Mesendoderm (in vitro differentiated cells): ENCODE measurements around the gene IMMP2L. TPM values are rescaled to one million over a fixed set of nuclear protein-coding genes. Genes with fewer than 3 reads are reported as not detected.
A peak's percentile ranks its signal among the peaks of the same experiment; 100 is the strongest.

Source experiments
- DNase-seq: peaks from one replicate; pipeline ENCODE4 v3.0.0; 2013
- H2AK5ac ChIP-seq: 2 replicates; pipeline ENCODE4 v1.6.1; 2013; ENCODE audit warnings: low read length, inconsistent platforms
- H2BK120ac ChIP-seq: 2 replicates; pipeline ENCODE4 v1.6.1; 2013; ENCODE audit warnings: low read depth, mild to moderate bottlenecking, low read length, moderate library complexity, mixed read lengths
- H2BK15ac ChIP-seq: replicated peaks from 2 replicates; pipeline ENCODE4 v1.6.1; 2013; ENCODE audit warnings: low read depth, mild to moderate bottlenecking, moderate library complexity
- H2BK5ac ChIP-seq: 2 replicates; pipeline ENCODE4 v1.6.1; 2013; ENCODE audit warnings: low read length, inconsistent platforms
- H3K18ac ChIP-seq: 2 replicates; pipeline ENCODE4 v1.6.1; 2013; ENCODE audit warnings: mild to moderate bottlenecking, low read length, mixed read lengths
- H3K23ac ChIP-seq: one replicate; pipeline ENCODE4 v1.6.1; 2013; ENCODE audit warnings: low read length
- H3K27ac ChIP-seq: 2 replicates; pipeline ENCODE4 v1.5.1; 2013; ENCODE audit warnings: low read depth, mild to moderate bottlenecking, inconsistent platforms, low read length, moderate library complexity
- H3K27me3 ChIP-seq: 2 replicates; pipeline ENCODE4 v1.6.1; 2013; ENCODE audit warnings: low read length, control low read depth, mild to moderate bottlenecking, inconsistent platforms; ENCODE audit not compliant: insufficient read depth, poor library complexity
- H3K36me3 ChIP-seq: 2 replicates; pipeline ENCODE4 v1.6.1; 2013; ENCODE audit warnings: low read length, inconsistent platforms; ENCODE audit not compliant: control insufficient read depth, insufficient read depth
- H3K4ac ChIP-seq: one replicate; pipeline ENCODE4 v1.6.1; 2013; ENCODE audit warnings: low read depth, mild to moderate bottlenecking, low read length, moderate library complexity
- H3K4me1 ChIP-seq: 2 replicates; pipeline ENCODE4 v1.6.1; 2013; ENCODE audit warnings: low read depth, low read length, inconsistent platforms; ENCODE audit not compliant: control insufficient read depth
- H3K4me2 ChIP-seq: 2 replicates; pipeline ENCODE4 v1.6.1; 2013; ENCODE audit warnings: low read length
- H3K4me3 ChIP-seq: 2 replicates; pipeline ENCODE4 v1.5.1; 2013; ENCODE audit warnings: mild to moderate bottlenecking, low read length
- H3K56ac ChIP-seq: one replicate; pipeline ENCODE4 v1.6.1; 2013; ENCODE audit warnings: low read length
- H3K79me1 ChIP-seq: 2 replicates; pipeline ENCODE4 v1.6.1; 2013; ENCODE audit warnings: low read length, inconsistent platforms
- H3K79me2 ChIP-seq: 2 replicates; pipeline ENCODE4 v1.6.1; 2013; ENCODE audit warnings: mild to moderate bottlenecking, low read length; ENCODE audit not compliant: control insufficient read depth, insufficient read depth
- H3K9ac ChIP-seq: 2 replicates; pipeline ENCODE4 v1.6.1; 2013; ENCODE audit warnings: low read length, inconsistent platforms
- H4K5ac ChIP-seq: one replicate; pipeline ENCODE4 v1.6.1; 2013; ENCODE audit warnings: low read length
- H4K8ac ChIP-seq: one replicate; pipeline ENCODE4 v1.6.1; 2013; ENCODE audit warnings: low read depth, mild to moderate bottlenecking, control low read depth, low read length, moderate library complexity
- WGBS: extraction: QIAGEN DNeasy Blood & Tissue Kit; methylation state at CpG from one replicate; pipeline ENCODE4 v1.1.7; 2013; ENCODE audit warnings: low lambda C conversion rate, missing lambda C conversion rate; ENCODE audit not compliant: insufficient coverage; ENCODE audit errors: extremely low coverage; 5-methylcytosine and 5-hydroxymethylcytosine counted together
- small RNA-seq: library from polyadenylated mRNA; stranded (forward); fragments of <200 nt; extraction: miRNeasy Mini kit (QIAGEN cat#:217004); gene quantifications from one replicate; pipeline ENCODE3, GENCODE V24; 2013; ENCODE audit not compliant: insufficient read depth

IMMP2L gene

GRCh38 chr7:110625294-110625693 is 937.0 kb downstream of the IMMP2L start:
- Histone ChIP-seq H3K27ac (no peak overlapping the region), H2BK15ac (no peak overlapping the region), H3K79me2 (no peaks in the 10 kb centered on the region), H2AK5ac (no peak overlapping the region), H3K18ac (no peak overlapping the region), H4K5ac (no peak overlapping the region), H3K36me3 (no peaks in the 10 kb centered on the region), H3K4me1 (no peaks in the 10 kb centered on the region), H3K79me1 (no peaks in the 10 kb centered on the region), H3K4me3 (no peak overlapping the region), H2BK5ac (no peak overlapping the region), H3K23ac (no peak overlapping the region), H3K4me2 (no peak overlapping the region), H3K4ac (no peak overlapping the region), H3K56ac (no peak overlapping the region), H3K9ac (no peak overlapping the region), H4K8ac (no peak overlapping the region), H2BK120ac (no peak overlapping the region), H3K27me3 (no peaks in the 10 kb centered on the region)
- WGBS, result no CpG with 5 or more reads among the region's 3 CpGs
- no peak for DNase-seq

- H4K8ac ChIP-seq, result no peak overlapping the region
- no peak overlapping the region for H3K23ac ChIP-seq
- H3K4me3 ChIP-seq, result no peak overlapping the region
- H3K18ac ChIP-seq, result no peak overlapping the region
- H3K79me2 ChIP-seq, result no peaks in the 10 kb centered on the region
- H3K36me3 ChIP-seq, result no peaks in the 10 kb centered on the region
- H3K4ac ChIP-seq, result no peak overlapping the region
- H4K5ac ChIP-seq, result no peak overlapping the region
- H3K27me3 ChIP-seq, result no peaks in the 10 kb centered on the region
- no peak overlapping the region for H3K27ac ChIP-seq
- H2BK120ac ChIP-seq, result no peak overlapping the region
- no peak overlapping the region for H3K4me2 ChIP-seq
- no peak overlapping the region for H2BK15ac ChIP-seq
- peak; percentile 16 for DNase-seq
- H3K4me1 ChIP-seq, result no peaks in the 10 kb centered on the region
- no peak overlapping the region for H3K56ac ChIP-seq
- H2AK5ac ChIP-seq, result no peak overlapping the region
- H2BK5ac ChIP-seq, result no peak overlapping the region
- H3K9ac ChIP-seq, result no peak overlapping the region
- no CpG with 5 or more reads among the region's 3 CpGs for WGBS
- H3K79me1 ChIP-seq, result no peaks in the 10 kb centered on the region
Measured at GRCh38 chr7:110623436-110623835, 938.9 kb downstream of the IMMP2L start.

GRCh38 chr7:110621289-110621688 is 941.0 kb downstream of the IMMP2L start:
- 100% methylated on average over 1 of the region's 2 CpGs for WGBS

GRCh38 chr7:110620110-110620735 is 942.1 kb downstream of the IMMP2L start:
- Histone ChIP-seq H4K5ac (no peak overlapping the region), H3K4me1 (no peaks in the 10 kb centered on the region), H3K9ac (no peak overlapping the region), H3K79me1 (no peaks in the 10 kb centered on the region), H2BK15ac (no peak overlapping the region), H2BK120ac (no peak overlapping the region), H4K8ac (no peak overlapping the region), H3K56ac (no peak overlapping the region), H3K4me2 (no peak overlapping the region), H3K4ac (no peak overlapping the region), H3K27me3 (no peaks in the 10 kb centered on the region), H2BK5ac (no peak overlapping the region), H2AK5ac (no peak overlapping the region), H3K4me3 (no peak overlapping the region), H3K36me3 (no peaks in the 10 kb centered on the region), H3K18ac (no peak overlapping the region), H3K23ac (no peak overlapping the region), H3K79me2 (no peaks in the 10 kb centered on the region), H3K27ac (no peak overlapping the region)
- DNase-seq, result no peak
- no CpG with 5 or more reads among the region's 7 CpGs for WGBS

More at GRCh38 chr7:110621289-110621688, 941.0 kb downstream of the IMMP2L start:
- Histone ChIP-seq H3K4me2 (no peak overlapping the region), H3K23ac (no peak overlapping the region), H3K79me2 (no peaks in the 10 kb centered on the region), H3K4me1 (no peaks in the 10 kb centered on the region), H4K8ac (no peak overlapping the region), H3K9ac (no peak overlapping the region), H2BK120ac (no peak overlapping the region), H4K5ac (no peak overlapping the region), H3K79me1 (no peaks in the 10 kb centered on the region), H3K36me3 (no peaks in the 10 kb centered on the region), H3K18ac (no peak overlapping the region), H2BK15ac (no peak overlapping the region), H3K4me3 (no peak overlapping the region), H3K27ac (no peak overlapping the region), H3K4ac (no peak overlapping the region), H2BK5ac (no peak overlapping the region), H2AK5ac (no peak overlapping the region), H3K27me3 (no peaks in the 10 kb centered on the region), H3K56ac (no peak overlapping the region)
- DNase-seq, result no peak

Small RNA genes within 50 kb of the gene (small RNA-seq; reads per million reads assigned to genes)
- not detected for gene AC003989.2
